NT2/D1 (cell line): Measurements from ENCODE around the gene ARHGAP10.

Experiments used
- YY1 ChIP-seq: IDR thresholded peaks from 2 replicates; pipeline ENCODE4 v1.6.1; 2011; ENCODE audit not compliant: insufficient read length, insufficient read depth
- ZNF274 ChIP-seq: IDR thresholded peaks from 2 replicates; pipeline ENCODE4 v1.6.1; 2011; ENCODE audit warnings: mild to moderate bottlenecking, low read depth, low read length

DNA sequence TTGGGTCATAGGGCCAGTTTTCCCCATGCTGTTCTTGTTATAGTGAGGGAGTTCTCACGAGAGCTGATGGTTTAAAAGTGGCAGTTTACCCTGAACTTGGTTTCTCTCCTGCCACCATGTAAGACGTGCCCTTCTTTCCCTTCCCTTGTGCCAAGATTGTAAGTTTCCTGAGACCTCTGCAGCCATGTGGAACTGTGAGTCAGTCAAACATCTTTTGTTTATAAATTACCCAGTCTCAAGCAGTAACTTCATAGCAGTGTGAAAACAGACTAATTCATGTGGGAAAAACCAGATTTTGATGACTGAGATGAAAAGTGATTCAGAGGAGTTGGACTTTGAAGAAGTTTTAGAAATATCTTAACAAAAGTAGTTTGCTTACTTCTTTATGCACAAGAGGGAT lies 101.4 kb downstream of the ARHGAP10 start:
- TF ChIP-seq YY1 (no peak), ZNF274 (no peak)
